GM18519 (cell line): ENCODE results near the gene PLAAT5.

ENCODE experiments used
- ATAC-seq: cut with Tn5 transposase; IDR thresholded peaks from one replicate; pipeline ENCODE4 v1.9.1; 2021; ENCODE audit warnings: mild to moderate bottlenecking, moderate library complexity; ENCODE audit not compliant: unreplicated experiment, low FRiP score

PLAAT5 gene

DNA sequence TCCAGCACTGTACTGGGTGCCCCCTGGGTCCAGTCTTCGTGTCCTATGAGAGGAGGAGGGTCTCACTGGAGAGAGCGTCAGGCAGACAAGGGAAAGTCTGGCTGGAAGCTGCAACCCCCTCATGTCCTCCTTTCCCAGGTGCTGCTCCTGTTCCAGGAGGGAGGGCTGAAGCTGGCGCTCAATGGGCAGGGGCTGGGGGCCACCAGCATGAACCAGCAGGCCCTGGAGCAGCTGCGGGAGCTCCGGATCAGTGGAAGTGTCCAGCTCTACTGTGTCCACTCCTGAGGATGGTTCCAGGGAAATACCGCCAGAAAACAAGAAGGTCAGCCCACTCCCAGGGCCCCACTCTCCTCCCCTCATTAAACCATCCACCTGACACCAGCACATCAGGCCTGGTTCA is 25.1 kb upstream of the PLAAT5 start:
- ATAC-seq, result no peak

DNA sequence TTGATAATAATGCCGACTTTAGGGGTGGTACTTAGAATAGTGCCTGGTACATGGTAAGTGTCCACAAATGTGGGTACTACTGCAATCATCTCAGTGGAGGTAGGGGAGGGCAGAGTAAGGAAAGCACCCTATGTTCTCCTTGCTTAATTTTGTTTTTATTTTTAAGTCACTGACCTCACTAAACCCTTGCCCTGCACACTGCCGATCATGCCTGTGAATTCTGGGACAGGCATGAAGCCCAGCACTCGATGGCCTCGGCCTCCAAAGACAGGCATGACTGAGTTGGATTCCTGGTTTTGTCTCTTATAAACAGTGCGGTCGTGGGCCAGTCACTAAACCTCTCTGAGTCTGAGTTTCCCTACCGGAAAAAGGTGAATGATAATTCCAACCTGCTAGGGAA is 21.8 kb upstream of the PLAAT5 start:
- no peak for ATAC-seq

DNA sequence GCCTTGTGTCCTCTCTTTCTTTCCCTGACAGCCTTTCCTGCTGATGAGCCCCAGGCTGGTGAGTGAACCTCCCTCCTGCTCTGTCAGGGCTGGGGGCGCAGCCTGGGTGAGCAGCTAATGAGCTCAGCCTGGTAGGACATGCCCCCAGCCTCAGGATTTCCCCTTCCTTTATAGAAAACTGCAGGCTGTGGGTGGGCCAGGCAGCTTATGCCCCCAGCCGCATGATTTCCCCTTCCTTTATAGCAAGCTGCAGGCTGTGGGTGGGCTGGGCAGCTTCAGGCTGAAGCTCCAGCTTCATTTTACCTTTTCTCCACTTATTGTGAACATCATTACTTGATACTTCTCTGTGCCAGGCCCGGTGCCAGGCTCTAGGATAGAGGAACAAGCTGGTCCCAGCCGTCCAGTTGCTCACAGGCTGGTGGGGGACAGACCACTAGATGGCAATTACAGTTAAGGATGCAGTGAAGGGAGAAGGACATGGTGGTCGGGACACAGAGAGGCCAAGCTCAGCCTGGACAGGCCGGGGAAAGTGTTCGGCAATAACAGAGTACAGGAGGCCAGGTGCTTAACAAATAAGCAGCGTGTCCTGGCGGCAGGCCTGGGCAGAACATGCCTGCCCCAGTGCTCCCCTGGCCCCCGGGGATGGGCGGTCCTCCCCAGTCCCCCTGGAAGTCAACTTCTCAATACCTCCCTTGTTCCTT is 20.2 kb upstream of the PLAAT5 start:
- ATAC-seq, result no peak

DNA sequence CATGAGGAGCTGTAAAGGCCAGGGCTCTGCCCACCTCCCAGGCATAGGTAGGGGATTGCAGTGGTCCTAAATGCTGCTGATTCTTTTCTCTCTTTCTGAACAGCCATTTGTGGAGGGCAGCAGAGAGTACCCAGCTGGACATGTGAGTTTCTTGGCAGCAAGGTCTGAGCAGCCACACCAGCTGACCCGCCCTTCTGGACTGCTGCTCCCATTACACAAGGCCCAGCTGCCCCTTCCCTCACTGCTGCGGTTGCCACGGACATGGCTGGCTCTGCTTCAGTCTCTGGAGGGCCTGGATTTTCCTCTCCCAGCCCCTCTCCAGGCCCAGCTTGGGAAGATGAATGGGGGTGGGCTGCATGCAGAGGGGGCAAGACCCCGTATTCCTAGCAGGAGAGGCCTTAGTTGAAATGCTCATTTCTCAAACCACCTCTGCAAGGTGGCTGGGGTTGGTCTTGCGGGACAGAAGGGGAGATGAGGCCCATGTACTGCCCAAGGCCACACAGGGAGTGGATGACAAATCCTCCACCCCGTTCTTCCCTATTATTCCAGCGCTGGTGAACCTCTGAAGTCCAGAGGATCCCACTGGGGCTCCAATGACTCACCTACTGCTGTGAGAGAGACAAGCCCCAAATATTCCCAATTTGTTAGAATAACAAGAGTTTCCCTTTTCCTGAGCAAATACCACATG is 19.5 kb upstream of the PLAAT5 start:
- no peak for ATAC-seq

DNA sequence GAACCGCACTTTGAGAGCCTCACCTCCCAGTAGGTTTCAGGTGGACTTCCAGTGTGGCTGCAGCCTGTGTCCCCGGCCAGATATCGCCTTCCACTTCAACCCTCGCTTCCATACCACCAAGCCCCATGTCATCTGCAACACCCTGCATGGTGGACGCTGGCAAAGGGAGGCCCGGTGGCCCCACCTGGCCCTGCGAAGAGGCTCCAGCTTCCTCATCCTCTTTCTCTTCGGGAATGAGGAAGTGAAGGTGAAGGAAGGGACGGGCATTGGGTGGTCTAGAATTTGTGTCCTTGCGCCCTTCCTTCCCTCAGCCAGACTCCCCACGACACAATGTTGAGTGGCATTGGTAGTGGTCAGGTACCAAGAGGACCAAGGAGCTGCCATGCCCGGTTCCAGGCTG is 17.8 kb upstream of the PLAAT5 start:
- ATAC-seq, result no peak

DNA sequence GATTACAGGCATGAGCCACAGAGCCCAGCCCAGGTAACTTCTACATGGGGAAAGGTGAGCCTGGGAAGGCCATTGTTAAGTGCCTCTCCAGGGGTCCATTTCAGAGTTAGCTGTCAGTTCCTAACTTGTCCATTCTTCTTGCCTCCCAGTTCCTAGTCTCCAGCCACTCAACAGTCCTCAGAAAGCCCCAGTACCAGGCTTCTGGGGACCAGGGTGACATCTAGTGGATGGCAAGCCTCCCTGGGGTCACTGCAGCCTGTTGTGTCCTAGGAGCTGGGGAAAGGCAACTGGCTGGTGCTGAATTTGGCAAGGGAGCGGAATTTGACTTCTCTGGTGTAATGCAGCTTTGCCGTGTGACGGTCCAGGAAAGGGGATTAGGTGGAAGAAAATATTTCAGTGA is 17.0 kb upstream of the PLAAT5 start:
- ATAC-seq, result no peak

DNA sequence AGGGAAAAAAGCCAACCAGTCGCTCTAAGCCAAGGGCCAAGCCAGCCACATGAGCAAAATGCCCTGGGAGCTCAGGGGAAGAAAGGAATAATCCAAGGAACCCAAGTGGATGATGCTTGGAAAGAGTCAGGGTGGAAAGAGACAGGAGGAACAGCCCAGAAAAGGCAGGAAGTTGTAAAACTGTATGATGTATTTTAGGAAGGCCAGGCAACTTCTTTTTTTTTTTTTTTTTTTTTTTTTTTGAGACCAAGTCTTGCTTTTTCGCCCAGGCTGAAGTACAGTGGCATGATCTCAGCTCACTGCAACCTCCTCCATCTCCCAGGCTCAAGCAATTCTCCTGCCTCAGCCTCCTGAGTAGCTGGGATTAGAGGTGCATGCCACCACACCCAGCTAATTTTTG is 16.5 kb upstream of the PLAAT5 start:
- no peak for ATAC-seq

DNA sequence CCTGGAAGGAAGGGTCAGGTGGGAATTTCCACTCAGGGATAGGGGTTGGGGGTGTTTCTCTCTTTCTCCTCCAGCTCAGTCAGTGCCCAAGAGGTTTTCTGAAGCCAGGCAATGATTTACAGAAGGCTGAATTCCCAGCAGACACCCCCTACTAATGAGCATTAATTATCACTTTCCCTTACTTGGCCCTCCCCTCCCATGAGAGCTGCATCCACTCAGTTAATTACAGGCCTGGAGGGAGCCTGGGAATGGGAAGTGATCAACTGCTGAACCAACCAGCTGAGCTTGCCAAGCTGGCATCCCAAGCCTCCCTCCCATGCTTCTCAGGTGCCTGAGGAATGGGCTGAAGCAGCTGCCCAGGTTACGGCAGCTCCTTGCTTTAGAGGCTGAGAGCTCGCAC is 15.9 kb upstream of the PLAAT5 start:
- ATAC-seq, result no peak

DNA sequence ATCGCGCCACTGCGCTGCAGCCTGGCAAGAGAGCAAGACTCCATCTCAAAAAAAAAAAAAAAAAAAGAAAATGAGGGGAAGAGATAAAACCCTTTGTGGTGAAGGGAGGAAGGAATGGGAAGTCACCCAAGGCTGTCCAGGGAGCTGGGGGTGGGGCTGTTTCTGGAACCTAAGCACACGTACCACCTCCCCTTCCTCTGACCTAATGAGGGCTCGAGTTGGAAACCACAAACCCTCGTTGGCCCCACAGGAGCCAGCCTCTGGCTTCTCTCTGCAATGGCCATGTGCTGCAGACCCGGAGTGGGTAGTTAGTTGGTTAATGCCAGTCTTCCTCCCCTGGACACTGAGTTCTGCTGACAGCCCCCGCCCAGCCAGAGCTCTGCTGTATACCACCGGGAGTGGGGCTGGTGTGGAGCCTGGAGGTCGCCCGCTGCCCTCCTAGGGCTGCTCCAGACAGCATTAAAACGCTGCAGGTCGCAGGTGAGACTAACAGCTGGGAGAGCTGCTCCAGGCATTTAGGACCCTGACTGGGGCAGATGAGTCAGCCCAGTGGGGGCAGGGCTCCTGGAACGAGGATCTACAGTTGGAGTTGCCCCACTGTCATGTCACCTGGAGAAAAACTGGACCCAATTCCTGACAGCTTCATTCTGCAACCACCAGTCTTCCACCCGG is 15.0 kb upstream of the PLAAT5 start, which contains the start of gene LGALS12:
LGALS12 (plus strand) TSS at position 228 of the 672 bp plus-strand sequence; CDS start at position 603, 375 bp downstream.
- ATAC-seq, result no peak

DNA sequence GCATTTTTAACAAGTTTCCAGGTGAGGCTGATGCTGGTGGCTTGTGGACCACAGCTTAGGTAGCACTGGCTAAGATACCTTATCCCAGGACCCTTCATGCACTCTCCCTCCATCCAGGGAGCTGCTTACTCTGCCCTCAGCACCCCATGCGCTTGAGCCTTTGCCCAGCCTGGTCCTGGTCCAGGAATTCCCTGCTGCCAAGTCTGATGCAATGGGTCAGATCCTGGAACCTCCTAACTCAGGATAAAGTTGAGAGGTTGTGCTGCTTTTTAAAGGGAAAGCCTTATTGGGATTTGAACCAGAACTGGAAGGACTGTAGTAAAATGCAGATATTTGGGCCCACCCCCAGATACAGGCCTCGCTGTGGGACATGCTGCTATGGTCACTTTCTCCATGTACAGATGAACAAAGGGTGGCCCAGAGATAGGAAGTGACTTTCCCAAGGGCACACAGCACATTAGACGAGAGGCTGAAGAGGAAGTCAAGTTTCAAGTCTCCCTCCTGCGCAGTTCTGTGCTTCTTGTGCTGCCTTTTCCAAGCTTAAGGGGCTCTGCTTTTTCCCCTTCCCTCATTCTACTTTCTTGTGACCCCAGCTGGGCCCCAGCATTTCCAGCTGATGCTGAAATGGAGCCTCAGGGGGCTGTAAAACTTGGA is 14.1 kb upstream of the PLAAT5 start:
- ATAC-seq, result no peak

DNA sequence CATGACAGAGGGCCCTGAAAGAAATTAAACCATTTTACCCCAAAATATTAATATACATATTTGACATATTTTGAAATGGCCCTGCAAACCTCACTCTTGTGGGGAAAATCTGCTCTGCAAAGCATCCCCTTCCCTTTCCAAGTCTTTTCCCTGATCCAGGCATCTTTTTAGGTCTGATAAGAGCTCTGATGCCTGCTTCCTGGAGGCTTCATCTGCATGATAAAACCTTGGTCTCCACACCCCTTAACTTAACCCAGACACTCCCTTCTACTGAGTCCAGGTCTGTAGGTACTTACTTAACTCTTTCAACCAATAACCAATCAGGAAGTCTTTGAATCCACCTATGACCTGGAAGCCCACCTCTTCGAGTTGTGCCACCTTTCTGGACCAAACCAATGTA is 13.1 kb upstream of the PLAAT5 start:
- no peak for ATAC-seq

DNA sequence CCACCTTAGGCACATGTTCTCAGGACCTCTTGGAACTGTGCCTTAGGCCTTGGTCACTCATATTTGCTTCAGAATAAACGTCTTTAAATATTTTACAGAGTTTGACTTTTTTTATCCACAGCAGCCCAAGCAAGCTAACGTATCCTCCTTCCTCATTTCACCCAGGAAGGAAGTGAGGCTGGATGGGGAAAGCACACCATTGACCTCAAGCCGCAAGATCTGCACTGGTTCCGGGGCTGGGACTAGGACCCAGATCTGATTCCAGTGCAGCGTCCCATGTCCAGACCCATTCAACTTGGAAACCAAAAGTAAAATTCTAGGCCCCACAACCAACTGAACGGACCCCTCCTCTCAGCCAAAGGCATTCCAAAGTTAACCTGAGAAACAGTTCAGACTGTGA is 12.5 kb upstream of the PLAAT5 start:
- ATAC-seq, result no peak

DNA sequence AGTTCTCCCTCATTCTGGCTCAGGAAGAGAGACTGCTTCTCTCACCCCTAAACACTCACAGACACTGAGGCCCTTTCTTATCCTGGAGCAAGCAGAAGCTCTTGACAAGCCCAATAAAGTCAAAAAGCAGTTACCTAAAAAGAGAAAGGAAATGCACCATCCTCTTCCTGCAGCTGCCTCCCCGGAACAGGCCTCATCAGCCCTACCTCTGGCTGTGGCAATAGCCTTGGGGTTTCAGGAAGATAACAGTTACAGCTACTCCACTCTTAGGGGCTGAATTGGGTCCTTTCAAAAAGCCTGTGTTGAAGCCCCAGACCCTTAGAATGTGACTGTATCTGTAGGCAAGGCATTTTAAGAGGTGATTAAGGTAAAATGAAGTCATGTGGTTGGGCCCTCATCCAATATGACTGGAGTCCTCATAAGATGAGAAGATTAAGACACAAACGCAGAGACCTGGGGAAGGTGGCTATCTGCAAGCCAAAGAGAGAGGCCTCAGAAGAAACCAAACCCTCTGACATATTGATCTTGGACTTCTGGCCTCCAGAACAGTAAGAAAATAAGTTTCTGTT is 11.4 kb upstream of the PLAAT5 start:
- ATAC-seq, result no peak

DNA sequence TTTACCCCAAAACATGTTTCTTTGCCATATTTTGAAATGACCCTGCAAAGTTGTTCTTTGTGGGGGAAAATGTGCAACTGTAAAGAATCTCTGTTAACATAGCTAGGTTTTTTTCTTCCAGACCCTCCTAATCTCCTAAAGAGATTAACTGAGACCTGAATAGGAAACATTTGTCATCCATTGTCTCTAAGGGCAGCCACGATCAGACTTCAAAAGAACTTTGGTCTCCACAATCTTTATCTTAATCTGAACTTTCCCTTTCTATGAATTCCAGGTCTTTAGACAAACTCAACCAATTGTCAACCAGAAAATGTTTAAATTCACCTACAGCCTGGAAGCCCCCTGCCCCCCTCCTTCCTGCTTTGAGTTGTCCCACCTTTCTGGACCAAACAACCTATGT is 10.3 kb upstream of the PLAAT5 start:
- ATAC-seq, result no peak

DNA sequence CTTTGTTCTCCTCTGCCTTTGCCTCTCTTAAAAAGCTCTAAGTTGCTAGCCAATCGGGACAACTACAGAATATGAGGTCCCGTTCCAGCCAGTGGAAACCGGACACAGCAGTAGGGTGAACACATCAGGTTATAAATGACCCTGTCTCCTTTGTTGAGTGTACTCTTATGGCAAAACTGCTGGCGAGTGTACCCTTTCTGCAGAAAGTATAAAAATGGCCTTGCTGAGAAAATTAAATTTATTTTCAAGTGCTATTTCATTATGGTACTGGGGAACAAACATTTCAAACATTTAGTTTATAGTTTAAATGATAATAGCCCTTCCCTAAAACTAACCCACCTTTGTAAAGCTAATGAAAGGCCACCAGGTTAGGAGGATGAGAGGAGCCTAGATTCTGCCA is 8.9 kb upstream of the PLAAT5 start:
- ATAC-seq, result no peak

DNA sequence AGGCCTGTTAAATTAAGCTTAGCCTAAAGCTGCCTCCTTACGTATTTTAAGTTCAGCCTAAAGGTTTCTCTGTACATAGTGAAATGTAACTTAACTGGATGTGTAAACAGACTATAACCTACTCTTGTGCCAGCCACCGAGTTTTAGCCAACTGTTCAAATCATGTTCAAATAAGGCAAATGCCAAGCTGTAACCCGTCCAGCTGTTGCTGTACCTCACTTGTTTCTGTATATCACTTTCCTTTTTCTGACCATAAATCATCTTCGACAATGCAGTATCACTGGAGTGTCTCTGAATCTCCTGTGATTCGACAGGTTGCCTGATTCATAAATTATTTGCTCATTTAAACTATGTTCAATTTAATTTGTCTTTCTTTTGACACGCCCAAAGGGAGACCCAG is 4.0 kb upstream of the PLAAT5 start:
- ATAC-seq, result no peak

DNA sequence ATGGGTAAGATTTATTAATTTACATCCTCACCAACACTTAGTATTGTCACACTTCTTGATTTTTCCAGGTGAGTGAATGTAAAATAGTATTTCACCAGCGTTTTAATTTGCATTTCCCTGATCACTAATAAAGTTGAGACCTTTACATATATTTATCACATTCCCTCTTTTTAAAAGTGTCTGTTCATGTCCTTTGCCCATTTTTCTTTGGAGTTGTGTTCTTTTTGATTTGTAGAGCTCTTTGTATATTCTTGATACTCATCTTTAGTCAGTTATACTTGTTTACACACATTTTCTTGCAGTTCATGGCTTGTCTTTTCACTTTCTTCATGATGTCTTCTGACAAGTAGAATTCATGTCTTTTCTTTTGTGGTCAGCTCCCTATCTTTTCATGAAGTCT is 2.2 kb upstream of the PLAAT5 start:
- ATAC-seq, result no peak

DNA sequence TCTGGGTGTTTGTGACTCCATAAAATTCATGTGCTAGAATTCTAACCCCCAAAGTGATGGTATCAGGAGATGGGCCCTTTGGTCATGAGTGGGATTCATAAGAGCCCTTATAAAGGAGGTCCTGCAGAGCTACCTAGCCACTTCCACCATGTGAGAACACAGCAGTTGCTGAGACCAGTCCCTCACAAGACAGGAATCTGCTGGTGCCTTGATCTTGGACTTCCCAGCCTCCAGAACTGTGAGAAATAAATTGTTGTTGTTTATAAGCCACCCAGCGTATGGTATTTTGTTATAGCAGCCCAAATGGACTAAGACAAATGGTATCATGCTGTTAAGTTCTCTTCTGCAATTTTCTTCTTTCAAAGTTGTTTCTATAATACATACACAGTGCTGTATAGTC is 1.5 kb upstream of the PLAAT5 start:
- no peak for ATAC-seq

DNA sequence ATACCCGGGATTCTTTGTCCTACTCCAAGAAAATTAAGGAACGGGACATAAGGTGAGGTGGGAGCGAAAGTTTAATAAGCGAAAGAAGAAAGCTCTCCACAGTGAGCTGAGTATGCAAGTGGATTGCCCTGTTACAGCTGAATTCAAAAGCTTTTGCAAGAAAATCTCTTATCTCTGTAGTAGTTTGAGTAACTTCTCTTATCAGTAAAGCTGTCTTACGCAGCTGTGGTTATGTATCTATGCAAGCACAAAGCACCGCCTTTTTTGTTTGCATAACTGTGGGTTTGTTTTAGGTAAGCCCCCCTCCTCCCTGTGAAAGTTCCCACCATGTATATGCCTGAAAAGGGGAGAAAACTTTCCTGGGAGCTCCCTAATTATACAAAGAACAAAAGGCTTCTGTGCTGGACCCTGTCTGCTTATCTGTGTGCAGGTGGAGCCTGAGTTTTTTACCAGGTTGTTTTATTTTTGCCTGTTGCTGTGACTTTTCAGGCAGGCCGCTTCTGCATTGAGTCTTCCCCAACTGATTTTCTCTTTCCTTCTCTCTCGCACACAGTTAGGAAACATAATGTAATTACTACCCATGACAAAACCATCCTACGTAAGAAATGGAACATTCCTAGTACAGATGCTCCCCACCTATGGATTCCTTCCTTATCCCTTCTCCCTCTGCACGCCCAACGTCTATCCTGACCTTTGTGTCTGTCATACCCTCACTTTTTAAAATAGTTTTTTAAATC is 837 bp upstream of the PLAAT5 start:
- no peak for ATAC-seq

DNA sequence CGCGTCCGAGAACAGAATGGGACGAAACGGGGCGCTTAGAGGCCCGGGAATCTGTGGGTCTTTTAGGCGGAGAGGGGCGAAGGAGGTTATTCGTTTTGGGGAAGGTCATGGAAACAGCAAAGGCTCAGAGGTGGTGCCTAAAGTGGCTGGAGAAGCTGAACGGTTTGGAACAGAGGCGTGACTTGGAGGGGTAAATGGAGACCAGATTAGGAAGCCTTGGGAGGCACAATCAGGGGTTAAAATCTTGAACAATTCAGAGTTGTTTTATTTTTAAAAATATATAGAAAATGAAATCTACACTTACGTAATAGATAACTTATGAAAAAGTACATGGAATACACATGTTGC is 247 bp upstream of the PLAAT5 start:
- ATAC-seq, result no peak
